Measurements from ENCODE around the gene YIPF4. TPM values are rescaled to one million over a fixed set of nuclear protein-coding genes. Genes with fewer than 3 reads are reported as not detected.
A peak's percentile ranks its signal among the peaks of the same experiment; 100 is the strongest.
"Not testable (repeated sequence)": the region's sequence is repeated elsewhere in the genome, so short reads cannot be mapped to it uniquely, and the experiment has no call there.

Gene YIPF4
- total RNA-seq, 2 experiments from 2014 or later: 26.5 to 29.2 TPM

DNA sequence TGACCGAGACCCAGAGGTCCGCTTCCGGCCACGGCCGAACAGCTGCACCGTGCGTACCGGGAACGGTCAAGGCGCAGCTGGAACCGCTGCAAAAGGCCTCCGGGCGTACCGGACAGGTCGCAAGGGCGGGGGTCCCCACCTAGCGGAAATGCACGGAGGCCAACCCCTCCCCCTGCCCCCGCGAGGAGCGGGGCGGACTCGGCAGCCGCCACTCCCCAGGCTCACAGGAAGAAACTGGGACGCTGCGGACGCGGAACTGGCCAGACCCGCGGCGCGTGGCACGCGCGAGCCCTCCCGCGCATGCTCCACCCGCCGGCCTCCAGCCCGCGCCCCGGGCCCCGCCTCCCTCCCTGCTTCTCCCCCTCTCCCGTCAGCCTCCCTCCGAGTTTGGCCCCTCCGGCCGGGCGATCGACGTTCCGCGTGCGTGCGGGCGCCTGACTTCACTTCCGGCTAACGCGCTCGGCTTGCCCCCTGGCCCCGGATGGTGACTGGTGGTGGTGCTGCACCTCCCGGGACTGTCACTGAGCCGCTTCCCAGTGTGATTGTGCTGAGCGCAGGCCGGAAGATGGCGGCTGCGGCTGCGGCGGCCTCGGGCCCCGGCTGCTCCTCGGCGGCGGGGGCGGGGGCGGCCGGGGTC lies 79.1 kb downstream of the YIPF4 start, which contains the start of gene BIRC6:
Gene BIRC6, plus strand, starts transcription at position 343 of the 637 bp plus-strand sequence. Its CDS starts 139 bp downstream, at position 482.
- ATAC-seq (peak; percentile 90), DNase-seq (peak; percentile 97)
- peak within 1 kb of the TSS; percentile 95 for H3K27ac Mint-ChIP-seq
- no peaks in the 10 kb centered on the region for H3K9me3 Mint-ChIP-seq (ENCODE audit: insufficient read depth)
- peaks cover 26% of the 10 kb centered on the region for H3K36me3 Mint-ChIP-seq (ENCODE audit: low read depth)
- ChIA-PET POLR2A (interaction anchor here (0.9 kb wide), 2 partner anchors 78 to 83 kb away, joined by 3 to 5 read pairs; no protein-coding TSS in a partner anchor), CTCF (no interaction called here)
- peak within 1 kb of the TSS; percentile 82 for H3K4me3 Mint-ChIP-seq
- no peaks in the 10 kb centered on the region for H3K27me3 Mint-ChIP-seq (ENCODE audit: low read depth)
- H3K4me1 Mint-ChIP-seq (ENCODE audit: low read depth): peaks cover 31% of the 10 kb centered on the region

DNA sequence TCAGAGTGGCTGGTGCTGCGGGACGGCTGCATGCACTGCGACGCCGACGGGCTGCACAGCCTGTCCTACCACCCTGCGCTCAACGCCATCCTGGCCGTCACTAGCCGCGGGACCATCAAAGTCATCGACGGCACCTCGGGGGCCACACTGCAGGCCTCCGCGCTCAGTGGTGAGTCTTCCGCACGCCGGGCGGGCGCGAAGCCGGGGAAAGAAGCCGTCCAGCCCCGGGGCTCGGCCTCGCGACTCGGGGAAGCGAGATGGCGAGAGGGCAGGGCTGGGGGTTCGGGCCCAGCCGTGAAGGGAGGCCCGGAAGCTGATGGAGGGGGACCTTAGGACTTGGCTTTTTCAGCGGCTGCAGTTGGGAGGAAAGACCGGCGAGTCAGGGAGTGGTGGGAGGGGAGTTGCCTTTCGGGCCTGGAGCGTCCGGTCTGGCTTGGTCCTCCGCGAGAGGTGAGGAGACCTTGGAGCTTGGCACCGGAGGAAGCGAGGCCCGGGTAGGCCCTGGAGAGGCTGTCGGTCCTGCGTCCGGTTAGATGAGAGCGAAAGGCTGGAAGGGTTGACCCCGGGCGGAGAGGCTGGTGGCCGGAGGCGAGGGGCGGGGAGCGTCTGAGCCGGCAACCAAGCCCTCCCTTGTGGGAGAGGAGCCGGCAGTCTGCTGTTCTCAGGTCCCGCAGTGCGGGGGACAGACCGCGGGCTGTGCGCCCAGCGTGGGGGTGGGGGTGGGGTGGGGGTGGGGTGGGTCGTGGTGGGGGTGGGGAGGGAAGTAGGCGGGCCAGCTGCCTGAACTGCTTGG lies 79.8 kb downstream of the YIPF4 start:
- H3K27ac Mint-ChIP-seq: peak overlapping the region; percentile 95

GRCh38 chr2:32358111-32358482 lies 80.4 kb downstream of the YIPF4 start:
- Mint-ChIP-seq H3K36me3 (ENCODE audit: low read depth) (peaks cover 30% of the 10 kb centered on the region), H3K4me3 (peak overlapping the region; percentile 82), H3K27ac (peak overlapping the region; percentile 79), H3K9me3 (ENCODE audit: insufficient read depth) (no peaks in the 10 kb centered on the region), H3K27me3 (ENCODE audit: low read depth) (no peaks in the 10 kb centered on the region), H3K4me1 (ENCODE audit: low read depth) (peaks cover 32% of the 10 kb centered on the region)
- ChIA-PET CTCF (no interaction called here), POLR2A (interaction anchor here (0.6 kb wide), 1 partner anchor 264 kb away, joined by 3 read pairs; no protein-coding TSS in a partner anchor)
- DNase-seq (peak; percentile 34), ATAC-seq (no peak)

More for the DNA sequence above, 79.8 kb downstream of the YIPF4 start:
- Mint-ChIP-seq H3K36me3 (ENCODE audit: low read depth) (peaks cover 30% of the 10 kb centered on the region), H3K9me3 (ENCODE audit: insufficient read depth) (no peaks in the 10 kb centered on the region), H3K4me3 (peak overlapping the region; percentile 82), H3K4me1 (ENCODE audit: low read depth) (peaks cover 32% of the 10 kb centered on the region), H3K27me3 (ENCODE audit: low read depth) (no peaks in the 10 kb centered on the region)
- no peak for ATAC-seq
- POLR2A ChIA-PET: interaction anchor here (0.6 kb wide), 1 partner anchor 264 kb away, joined by 3 read pairs; no protein-coding TSS in a partner anchor
- DNase-seq: peak; percentile 56
- CTCF ChIA-PET: no interaction called here

DNA sequence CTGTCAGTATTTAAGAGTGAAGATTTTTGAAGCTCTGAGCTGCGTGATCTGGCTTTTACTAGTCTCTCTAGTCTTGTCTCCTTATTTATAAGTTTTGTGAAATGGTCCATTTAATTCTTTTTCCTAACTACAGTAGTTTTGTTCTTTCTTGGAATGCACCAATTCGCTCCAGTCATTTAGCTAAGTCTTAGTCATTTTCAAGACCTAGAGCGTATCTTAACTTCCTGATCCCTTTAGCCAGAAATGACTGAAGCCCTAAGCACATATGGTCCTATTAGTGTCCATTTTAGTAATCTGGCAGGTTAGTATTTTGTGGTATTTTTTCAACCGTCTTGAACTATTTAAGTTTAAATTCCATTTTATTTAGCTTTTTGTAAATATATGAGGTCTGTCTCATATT lies 82.7 kb downstream of the YIPF4 start:
- ChIA-PET POLR2A (no interaction called here), CTCF (interaction anchor here (1.0 kb wide), 1 partner anchor 17 kb away, joined by 3 read pairs; no protein-coding TSS in a partner anchor)
- Mint-ChIP-seq H3K36me3 (ENCODE audit: low read depth) (peaks cover 40% of the 10 kb centered on the region), H3K27ac (no peak overlapping the region), H3K9me3 (ENCODE audit: insufficient read depth) (no peaks in the 10 kb centered on the region), H3K27me3 (ENCODE audit: low read depth) (no peaks in the 10 kb centered on the region), H3K4me3 (no peak overlapping the region), H3K4me1 (ENCODE audit: low read depth) (peaks cover 45% of the 10 kb centered on the region)
- DNase-seq: no peak
- no peak for ATAC-seq

- ATAC-seq; H3K27me3 Mint-ChIP-seq (ENCODE audit: low read depth); H3K27ac Mint-ChIP-seq; H3K9me3 Mint-ChIP-seq (ENCODE audit: insufficient read depth); H3K4me3 Mint-ChIP-seq; CTCF ChIA-PET; DNase-seq: not testable (repeated sequence)
- peaks cover 43% of the 10 kb centered on the region for H3K4me1 Mint-ChIP-seq (ENCODE audit: low read depth)
- POLR2A ChIA-PET: interaction anchor here (0.6 kb wide), 1 partner anchor 236 kb away, joined by 3 read pairs; no protein-coding TSS in a partner anchor
- H3K36me3 Mint-ChIP-seq (ENCODE audit: low read depth): peaks cover 48% of the 10 kb centered on the region
These were observed 85.3 kb downstream of the YIPF4 start for GRCh38 chr2:32362997-32363396.

DNA sequence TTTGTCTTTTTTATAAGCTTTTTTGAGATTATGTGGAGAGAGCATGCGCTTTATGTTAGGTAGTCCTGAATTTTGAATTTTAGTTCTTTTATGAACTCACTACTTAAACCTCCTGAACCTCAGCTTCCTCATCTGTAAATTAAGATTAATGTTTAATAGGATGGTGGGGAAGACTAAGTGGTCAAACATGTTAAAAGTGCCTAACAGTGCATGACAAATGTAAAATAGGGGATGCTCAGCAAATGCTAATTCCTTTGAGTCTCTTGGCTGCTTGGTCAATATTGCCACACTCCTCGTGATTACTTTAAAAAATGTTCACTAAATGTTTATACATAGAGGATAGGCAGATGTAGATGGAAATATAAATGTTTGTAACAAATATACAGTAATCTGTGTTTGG lies 85.9 kb downstream of the YIPF4 start:
- peaks cover 42% of the 10 kb centered on the region for H3K36me3 Mint-ChIP-seq (ENCODE audit: low read depth)
- no peak for DNase-seq
- POLR2A ChIA-PET: no interaction called here
- CTCF ChIA-PET: no interaction called here
- peaks cover 37% of the 10 kb centered on the region for H3K4me1 Mint-ChIP-seq (ENCODE audit: low read depth)
- no peak overlapping the region for H3K27ac Mint-ChIP-seq
- no peaks in the 10 kb centered on the region for H3K27me3 Mint-ChIP-seq (ENCODE audit: low read depth)
- no peak for ATAC-seq
- no peaks in the 10 kb centered on the region for H3K9me3 Mint-ChIP-seq (ENCODE audit: insufficient read depth)
- H3K4me3 Mint-ChIP-seq: no peak overlapping the region

DNA sequence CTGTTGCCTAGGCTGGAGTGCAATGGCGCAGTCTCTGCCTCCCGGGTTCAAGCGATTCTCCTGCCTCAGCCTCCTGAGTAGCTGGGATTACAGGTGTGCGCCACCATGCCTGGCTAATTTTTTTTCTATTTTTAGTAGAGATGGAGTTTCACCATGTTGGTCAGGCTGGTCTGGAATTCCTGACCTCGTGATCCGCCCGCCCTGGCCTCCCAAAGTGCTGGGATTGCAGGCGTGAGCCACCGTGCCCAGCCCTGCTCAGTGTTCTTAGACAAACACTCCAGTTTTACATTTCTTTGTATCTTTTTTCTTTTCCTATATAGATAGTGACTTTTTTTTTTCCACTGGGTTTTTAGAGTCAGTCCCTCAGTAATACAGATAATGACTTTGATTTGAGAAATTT lies 86.6 kb downstream of the YIPF4 start:
- H3K4me3 Mint-ChIP-seq; H3K27me3 Mint-ChIP-seq (ENCODE audit: low read depth); DNase-seq; H3K27ac Mint-ChIP-seq; CTCF ChIA-PET; ATAC-seq; H3K9me3 Mint-ChIP-seq (ENCODE audit: insufficient read depth): not testable (repeated sequence)
- Mint-ChIP-seq H3K4me1 (ENCODE audit: low read depth) (peaks cover 30% of the 10 kb centered on the region), H3K36me3 (ENCODE audit: low read depth) (peaks cover 39% of the 10 kb centered on the region)
- POLR2A ChIA-PET: interaction anchor here (0.7 kb wide), 1 partner anchor 65 kb away, joined by 5 read pairs; no protein-coding TSS in a partner anchor

- Mint-ChIP-seq H3K4me1 (ENCODE audit: low read depth) (peaks cover 24% of the 10 kb centered on the region), H3K36me3 (ENCODE audit: low read depth) (peaks cover 31% of the 10 kb centered on the region)
- H3K27me3 Mint-ChIP-seq (ENCODE audit: low read depth); H3K9me3 Mint-ChIP-seq (ENCODE audit: insufficient read depth); ATAC-seq; H3K4me3 Mint-ChIP-seq; CTCF ChIA-PET; DNase-seq; H3K27ac Mint-ChIP-seq; POLR2A ChIA-PET: not testable (repeated sequence)
These were observed 88.0 kb downstream of the YIPF4 start for GRCh38 chr2:32365679-32366078.

Other genes with a start within 250 kb of the YIPF4 start
- gene DPY30, start 238.1 kb upstream of the YIPF4 start, total RNA-seq: 10 to 100 TPM; 70.0 to 71.3 TPM
- 10 to 100 TPM; 18.6 to 19.0 TPM for gene SPAST, start 214.3 kb upstream of the YIPF4 start, total RNA-seq
- gene SLC30A6, start 112.0 kb upstream of the YIPF4 start, total RNA-seq: 10 to 100 TPM; 22.3 TPM
- gene NLRC4, start 13.0 kb upstream of the YIPF4 start, total RNA-seq: not detected
- 100 to 1,000 TPM; 105 to 106 TPM for gene BIRC6, start 79.1 kb downstream of the YIPF4 start, total RNA-seq

All from activated CD8-positive, alpha-beta T cell treated with anti-CD3 and anti-CD28 coated beads, Interleukin-2, amount 10 ng/mL, durations not matched to agents 7 days and 5 days (primary cell).